Lower leg skin (tissue), 4 donors: Measurements from ENCODE around the gene SLC43A1. TPM values are rescaled to one million over a fixed set of nuclear protein-coding genes. Genes with fewer than 3 reads are reported as not detected.

ENCODE experiments used
- DNase-seq, 2 donors: peaks; one replicate each; pipeline ENCODE4 v3.0.0-alpha.2; 2019; ENCODE audit warnings: low spot score in 2 of 2
- H3K4me3 ChIP-seq: fragments of 200-600 bp; sonication (generic); 2 replicates; pipeline ENCODE4 v1.5.1; 2017; ENCODE audit warnings: mild to moderate bottlenecking, low read depth; ENCODE audit not compliant: poor library complexity, severe bottlenecking
- CTCF ChIP-seq, 3 donors: fragments of 450-650 bp; IDR thresholded peaks; one replicate each; pipeline ENCODE4 v1.5.1; 2016; ENCODE audit warnings: antibody characterized with exemption in 3 of 3, mild to moderate bottlenecking in 3 of 3, moderate library complexity in 2 of 3
- POLR2A ChIP-seq, 2 donors: fragments of 450-650 bp; IDR thresholded peaks; one replicate each; pipeline ENCODE4 v1.6.1; 2016 to 2017; ENCODE audit warnings: antibody characterized with exemption in 2 of 2, mild to moderate bottlenecking in 1 of 2, moderate library complexity in 1 of 2
- WGBS, 2 donors: methylation state at CpG; one replicate each; pipeline ENCODE4 v1.1.5; 2018; 5-methylcytosine and 5-hydroxymethylcytosine counted together
- intact Hi-C: fragments of 100-400 bp; cut with DNase I; formaldehyde crosslinking; loops from one replicate; pipeline ENCODE4 v1.15.0; 2023; ENCODE audit warnings: low total_unique reads
- total RNA-seq, 4 donors: library from RNA; depleted of rRNA; stranded (reverse); fragments of >200 nt; gene quantifications; one replicate each; pipeline ENCODE4 v1.1.0, GENCODE V29; 2016

The SLC43A1 gene
- total RNA-seq, 4 donors from 2014 or later: 15.9 to 20.2 (median 18.3) TPM

GRCh38 chr11:57444362-57445121 lies 71.0 kb downstream of the SLC43A1 start:
- no peak for DNase-seq
- intact Hi-C loops: no loop called here
- 73 to 75% methylated on average over 9 of the region's 9 CpGs for WGBS, 2 donors
- no peak overlapping the region for H3K4me3 ChIP-seq
- TF ChIP-seq CTCF (IDR thresholded peaks at IDR 0.05): no peak
- no peak for TF ChIP-seq POLR2A (IDR thresholded peaks at IDR 0.05)

GRCh38 chr11:57440744-57441414 lies 74.6 kb downstream of the SLC43A1 start:
- WGBS, 2 donors: 92 to 93% methylated on average over 4 of the region's 4 CpGs
- no peak overlapping the region for H3K4me3 ChIP-seq
- no peak for TF ChIP-seq POLR2A (IDR thresholded peaks at IDR 0.05)
- no peak for TF ChIP-seq CTCF (IDR thresholded peaks at IDR 0.05)
- no peak for DNase-seq
- intact Hi-C loops: no loop called here

- H3K4me3 ChIP-seq: no peak overlapping the region
- no peak for TF ChIP-seq CTCF (IDR thresholded peaks at IDR 0.05)
- TF ChIP-seq POLR2A (IDR thresholded peaks at IDR 0.05): no peak
- 76 to 87% methylated on average over 6 of the region's 6 CpGs for WGBS, 2 donors
- no peak for DNase-seq
- intact Hi-C loops: no loop called here
Observed at GRCh38 chr11:57439786-57440185, 75.7 kb downstream of the SLC43A1 start.

GRCh38 chr11:57438345-57439285 lies 76.9 kb downstream of the SLC43A1 start:
- H3K4me3 ChIP-seq: no peak overlapping the region
- DNase-seq: no peak
- intact Hi-C loops: no loop called here
- TF ChIP-seq POLR2A (IDR thresholded peaks at IDR 0.05) (no peak), CTCF (IDR thresholded peaks at IDR 0.05) (no peak)
- WGBS, 2 donors: 91 to 94% methylated on average over 12 of the region's 12 CpGs

GRCh38 chr11:57436031-57436430 lies 79.5 kb downstream of the SLC43A1 start:
- no peak for TF ChIP-seq POLR2A (IDR thresholded peaks at IDR 0.05)
- TF ChIP-seq CTCF (IDR thresholded peaks at IDR 0.05): no peak
- intact Hi-C loops: no loop called here
- WGBS, 2 donors: 92 to 94% methylated on average over 7 of the region's 7 CpGs

More at GRCh38 chr11:57436031-57436430, 79.5 kb downstream of the SLC43A1 start:
- no peak overlapping the region for H3K4me3 ChIP-seq
- no peak for DNase-seq
